Brain microvascular endothelial cell (primary cell): ENCODE results near the gene BBLN.

Experiments used
- DNase-seq: peaks from one replicate; pipeline ENCODE4 v3.0.0-alpha.2; 2020
- H3K27ac ChIP-seq: fragments of 250-450 bp; sonication (Bioruptor Pico); 2 replicates; pipeline ENCODE4 v1.5.1; 2020; ENCODE audit warnings: mild to moderate bottlenecking, moderate library complexity
- H3K27me3 ChIP-seq: fragments of 250-450 bp; sonication (Bioruptor Pico); replicated peaks from 2 replicates; pipeline ENCODE4 v1.5.1; 2020; ENCODE audit warnings: mild to moderate bottlenecking
- H3K36me3 ChIP-seq: fragments of 250-450 bp; sonication (Bioruptor Pico); replicated peaks from 2 replicates; pipeline ENCODE4 v1.5.1; 2020; ENCODE audit warnings: mild to moderate bottlenecking
- H3K4me3 ChIP-seq: 2 replicates; pipeline ENCODE4 v1.5.1; 2011; ENCODE audit warnings: low read depth, mild to moderate bottlenecking, control low read depth, low read length, moderate library complexity
- CTCF ChIP-seq: IDR thresholded peaks from 2 replicates; pipeline ENCODE4 v1.5.1; 2011; ENCODE audit warnings: low read depth, mild to moderate bottlenecking, moderate library complexity, low read length, control low read depth, inconsistent platforms; ENCODE audit errors: missing control alignments
- in situ Hi-C: cut with HindIII; loops from 2 replicates; pipeline ENCODE4 v1.10.0; 2017; ENCODE audit warnings: low sequenced_read_pairs, low pct_ligation_motif_present

Gene BBLN

GRCh38 chr9:128201441-128202369 lies 41.6 kb downstream of the BBLN start:
- DNase-seq, result peak; percentile 72
- H3K27me3 ChIP-seq, result no peaks in the 10 kb centered on the region
- no peak for TF ChIP-seq CTCF
- in situ Hi-C loops, result no loop called here
- peak overlapping the region; percentile 8 for H3K27ac ChIP-seq
- no peaks in the 10 kb centered on the region for H3K36me3 ChIP-seq
- no peak overlapping the region for H3K4me3 ChIP-seq

DNA sequence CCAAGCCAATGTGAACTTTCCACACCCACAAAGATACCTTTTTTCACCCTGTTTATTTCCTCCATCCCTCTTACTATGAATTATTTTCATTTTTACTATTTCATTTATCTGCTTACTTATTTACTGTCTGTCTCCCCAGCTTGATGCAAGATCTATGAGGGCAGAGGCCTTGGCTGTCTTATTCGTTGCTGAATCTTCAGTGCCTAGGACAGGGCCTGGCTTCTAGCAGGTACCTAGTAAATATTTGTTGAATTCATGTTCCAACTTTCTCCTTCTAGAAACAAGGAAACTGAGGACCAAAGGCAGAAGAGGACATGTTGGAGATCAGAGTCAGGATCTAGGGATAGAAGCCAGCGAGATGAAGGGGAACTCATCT lies 42.6 kb downstream of the BBLN start:
- no peaks in the 10 kb centered on the region for H3K27me3 ChIP-seq
- no peak overlapping the region for H3K4me3 ChIP-seq

DNA sequence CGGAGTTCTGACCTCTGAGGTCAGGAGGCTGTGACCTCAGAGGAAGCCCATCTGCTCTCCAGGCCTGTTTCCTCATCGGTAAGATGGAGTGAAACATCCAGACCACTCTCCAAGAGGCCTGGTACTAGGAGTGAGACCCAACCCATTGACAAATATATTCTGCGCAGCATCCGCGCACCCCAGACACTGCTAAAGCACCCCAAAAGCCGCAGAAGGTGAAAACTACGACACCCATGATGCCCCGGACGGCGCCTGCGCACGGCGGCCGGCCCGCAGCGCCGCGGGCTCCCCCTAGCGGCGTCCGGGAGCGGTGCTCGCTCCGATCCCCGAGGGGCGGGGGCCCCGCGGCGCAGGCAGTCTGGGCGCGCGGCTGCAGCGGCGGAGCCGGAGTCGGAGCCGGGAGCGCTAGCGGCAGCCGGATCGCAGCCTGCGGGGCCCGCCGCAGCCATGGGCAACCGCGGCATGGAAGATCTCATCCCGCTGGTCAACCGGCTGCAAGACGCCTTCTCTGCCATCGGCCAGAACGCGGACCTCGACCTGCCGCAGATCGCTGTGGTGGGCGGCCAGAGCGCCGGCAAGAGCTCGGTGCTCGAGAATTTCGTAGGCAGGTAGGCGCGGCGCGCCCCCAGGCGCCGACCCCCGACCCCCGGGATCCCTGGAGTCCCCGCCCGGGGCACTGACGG lies 43.1 kb downstream of the BBLN start, which contains the start of gene DNM1:
TSS of gene DNM1 (plus strand) at position 356 of the 683 bp plus-strand sequence. CDS start at position 448, 92 bp downstream.
- peak; percentile 39 for TF ChIP-seq CTCF
- Histone ChIP-seq H3K27ac (peak within 1 kb of the TSS; percentile 8), H3K36me3 (no peaks in the 10 kb centered on the region), H3K4me3 (peak within 1 kb of the TSS; percentile 71), H3K27me3 (no peaks in the 10 kb centered on the region)
- DNase-seq, result no peak
- in situ Hi-C loops, result no loop called here

More for the DNA sequence above, 42.6 kb downstream of the BBLN start:
- Histone ChIP-seq H3K36me3 (no peaks in the 10 kb centered on the region), H3K27ac (no peak overlapping the region)
- DNase-seq, result no peak
- TF ChIP-seq CTCF, result no peak
- in situ Hi-C loops, result no loop called here

DNA sequence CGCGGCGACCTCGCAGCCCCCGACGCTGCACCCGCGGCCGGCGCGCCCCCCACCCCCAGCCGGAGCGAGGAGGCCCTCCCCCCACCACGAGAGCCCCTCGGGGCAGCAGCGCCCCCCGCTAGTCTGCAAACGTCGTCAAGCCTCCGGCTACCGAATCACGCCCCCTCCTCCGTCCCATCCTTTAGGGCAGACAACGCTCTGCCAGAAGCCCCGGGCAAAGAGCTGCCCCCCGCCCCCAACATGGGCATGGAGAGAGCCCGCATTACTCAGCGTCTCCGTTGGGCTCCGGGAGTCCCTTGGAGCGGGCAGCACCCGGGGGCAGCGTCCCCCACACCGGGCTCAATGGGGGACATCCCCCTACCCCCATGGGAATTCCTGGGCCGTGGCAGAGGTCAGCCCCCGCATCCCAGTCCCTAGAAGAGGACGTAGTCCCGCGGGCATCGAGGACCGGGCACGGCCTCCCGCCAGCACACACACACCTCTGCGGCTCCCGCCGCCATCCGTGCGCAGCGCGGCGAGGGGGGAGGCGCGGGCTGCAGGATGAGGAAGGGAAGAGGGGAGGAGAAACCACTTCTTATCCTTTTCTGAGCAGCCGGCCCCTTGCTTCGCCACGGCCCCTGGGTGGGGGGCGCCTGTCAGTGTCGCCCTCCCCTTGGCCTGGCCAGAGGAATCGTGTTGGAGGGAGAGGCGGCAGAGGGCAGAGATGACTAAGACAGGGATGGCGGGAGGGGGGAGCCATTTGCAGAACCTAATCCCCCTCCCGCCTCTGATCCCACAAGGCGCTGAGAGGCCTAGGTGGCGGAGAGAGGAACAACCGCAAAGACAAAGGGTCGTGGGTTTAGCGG lies 43.9 kb downstream of the BBLN start:
- H3K27ac ChIP-seq, result no peak overlapping the region
- peak overlapping the region; percentile 71 for H3K4me3 ChIP-seq
- no peaks in the 10 kb centered on the region for H3K36me3 ChIP-seq
- no peaks in the 10 kb centered on the region for H3K27me3 ChIP-seq
- DNase-seq, result no peak
- in situ Hi-C loops, result no loop called here
- no peak for TF ChIP-seq CTCF

GRCh38 chr9:128204858-128205257 lies 44.8 kb downstream of the BBLN start:
- Histone ChIP-seq H3K27me3 (no peaks in the 10 kb centered on the region), H3K27ac (no peak overlapping the region), H3K4me3 (no peak overlapping the region), H3K36me3 (no peaks in the 10 kb centered on the region)
- in situ Hi-C loops, result no loop called here
- no peak for TF ChIP-seq CTCF
- no peak for DNase-seq
